ENCODE measurements around the gene ENTPD1. TPM values are rescaled to one million over a fixed set of nuclear protein-coding genes. Genes with fewer than 3 reads are reported as not detected.
A peak's percentile ranks its signal among the peaks of the same experiment; 100 is the strongest.
"Not testable (repeated sequence)": the region's sequence is repeated elsewhere in the genome, so short reads cannot be mapped to it uniquely, and the experiment has no call there.

ENTPD1 gene
- total RNA-seq, 2 experiments from 2014 or later = 4.4 to 4.6 TPM

- ChIA-PET CTCF (interaction anchor here (0.6 kb wide), 1 partner anchor 895 kb away, joined by 4 read pairs; no protein-coding TSS in a partner anchor), POLR2A (no interaction called here)
- no peak overlapping the region for H3K4me3 Mint-ChIP-seq
- no peaks in the 10 kb centered on the region for H3K9me3 Mint-ChIP-seq
- intact Hi-C loops (cut with micrococcal nuclease) = no loop called here
- DNase-seq (no peak), ATAC-seq (no peak)
- peaks cover 44% of the 10 kb centered on the region for H3K36me3 Mint-ChIP-seq (ENCODE audit: low read depth)
- TF ChIP-seq CTCF (IDR thresholded peaks at IDR 0.05) = no peak
- H3K27me3 Mint-ChIP-seq = no peaks in the 10 kb centered on the region
- H3K4me1 Mint-ChIP-seq (ENCODE audit: low read depth) = no peaks in the 10 kb centered on the region
- no peak overlapping the region for H3K27ac Mint-ChIP-seq
Observed at GRCh38 chr10:95877881-95878280, 121.9 kb downstream of the ENTPD1 start.

GRCh38 chr10:95880704-95881103 is 124.7 kb downstream of the ENTPD1 start:
- H3K27ac Mint-ChIP-seq = no peak overlapping the region
- H3K27me3 Mint-ChIP-seq = no peaks in the 10 kb centered on the region
- CTCF ChIA-PET = no interaction called here
- no peaks in the 10 kb centered on the region for H3K4me1 Mint-ChIP-seq (ENCODE audit: low read depth)
- no peaks in the 10 kb centered on the region for H3K9me3 Mint-ChIP-seq
- peaks cover 17% of the 10 kb centered on the region for H3K36me3 Mint-ChIP-seq (ENCODE audit: low read depth)
- no peak for ATAC-seq
- intact Hi-C loops (cut with micrococcal nuclease) = no loop called here
- TF ChIP-seq CTCF (IDR thresholded peaks at IDR 0.05) = no peak
- no peak for DNase-seq
- POLR2A ChIA-PET = no interaction called here
- no peak overlapping the region for H3K4me3 Mint-ChIP-seq

GRCh38 chr10:95881316-95881715 is 125.4 kb downstream of the ENTPD1 start:
- no peak for DNase-seq
- H3K36me3 Mint-ChIP-seq (ENCODE audit: low read depth) = peaks cover 15% of the 10 kb centered on the region
- H3K27me3 Mint-ChIP-seq = no peaks in the 10 kb centered on the region
- ChIA-PET POLR2A (no interaction called here), CTCF (no interaction called here)
- no peak overlapping the region for H3K27ac Mint-ChIP-seq
- no peak overlapping the region for H3K4me3 Mint-ChIP-seq
- intact Hi-C loops (cut with micrococcal nuclease) = no loop called here
- H3K9me3 Mint-ChIP-seq = no peaks in the 10 kb centered on the region
- H3K4me1 Mint-ChIP-seq (ENCODE audit: low read depth) = no peaks in the 10 kb centered on the region
- TF ChIP-seq CTCF (IDR thresholded peaks at IDR 0.05) = no peak
- no peak for ATAC-seq

- H3K27me3 Mint-ChIP-seq = no peaks in the 10 kb centered on the region
- H3K9me3 Mint-ChIP-seq = no peaks in the 10 kb centered on the region
- peaks cover 37% of the 10 kb centered on the region for H3K36me3 Mint-ChIP-seq (ENCODE audit: low read depth)
- H3K27ac Mint-ChIP-seq = no peak overlapping the region
- CTCF ChIA-PET = interaction anchor here (1.2 kb wide), 1 partner anchor 451 kb away, joined by 4 read pairs; no protein-coding TSS in a partner anchor
- no peak overlapping the region for H3K4me3 Mint-ChIP-seq
- H3K4me1 Mint-ChIP-seq (ENCODE audit: low read depth) = no peaks in the 10 kb centered on the region
- ATAC-seq (no peak), DNase-seq (no peak)
- intact Hi-C loops (cut with micrococcal nuclease) = no loop called here
- POLR2A ChIA-PET = no interaction called here
- TF ChIP-seq CTCF (IDR thresholded peaks at IDR 0.05) = no peak
Observed at GRCh38 chr10:95889830-95890229, 133.9 kb downstream of the ENTPD1 start.

GRCh38 chr10:95896071-95896850 is 140.3 kb downstream of the ENTPD1 start:
- Mint-ChIP-seq H3K4me1 (ENCODE audit: low read depth) (no peaks in the 10 kb centered on the region), H3K4me3 (no peak overlapping the region), H3K27ac (no peak overlapping the region), H3K9me3 (no peaks in the 10 kb centered on the region), H3K27me3 (no peaks in the 10 kb centered on the region), H3K36me3 (ENCODE audit: low read depth) (peaks cover 45% of the 10 kb centered on the region)
- intact Hi-C loops (cut with micrococcal nuclease) = no loop called here
- ChIA-PET POLR2A (no interaction called here), CTCF (interaction anchor here (1.3 to 1.4 kb wide), 3 partner anchors 12 to 202 kb away, joined by 3 to 6 read pairs (median 5); partner anchors contain the start of gene TCTN3)
- TF ChIP-seq CTCF (IDR thresholded peaks at IDR 0.05) = no peak
- no peak for DNase-seq
- ATAC-seq = no peak

GRCh38 chr10:95905897-95906580 is 150.1 kb downstream of the ENTPD1 start:
- POLR2A ChIA-PET = interaction anchor here (1.2 to 1.4 kb wide), 2 partner anchors 7 to 213 kb away, joined by 3 to 4 read pairs; partner anchors contain the start of gene TCTN3
- H3K27ac Mint-ChIP-seq; ATAC-seq; DNase-seq; H3K27me3 Mint-ChIP-seq; H3K9me3 Mint-ChIP-seq; intact Hi-C loops (cut with micrococcal nuclease): not testable (repeated sequence)
- H3K4me3 Mint-ChIP-seq = peak overlapping the region; percentile 87
- peaks cover 14% of the 10 kb centered on the region for H3K4me1 Mint-ChIP-seq (ENCODE audit: low read depth)
- CTCF ChIA-PET = interaction anchor here (1.2 to 2.5 kb wide), 2 partner anchors 107 to 212 kb away, joined by 3 to 16 read pairs; partner anchors contain the start of gene TCTN3
- H3K36me3 Mint-ChIP-seq (ENCODE audit: low read depth) = peaks cover 16% of the 10 kb centered on the region
